Kidney (tissue), 14 donors: Measurements from ENCODE around the gene FHAD1. TPM values are rescaled to one million over a fixed set of nuclear protein-coding genes. Genes with fewer than 3 reads are reported as not detected.

Experiments
- DNase-seq, 5 donors: peaks; one replicate each; pipeline ENCODE4 v3.0.0-alpha.2; 2013 to 2020
- FAIRE-seq: peaks from 2 replicates; lab custom pipeline; 2012; peaks lifted over from hg19 to GRCh38; lab: Jason Lieb, UNC
- H3K27ac ChIP-seq, 2 donors: one replicate each; pipeline ENCODE4 v1.7.0; 2013; ENCODE audit warnings: low read depth in 2 of 2, low read length in 2 of 2, inconsistent platforms in 1 of 2
- H3K27me3 ChIP-seq: one replicate; pipeline ENCODE4 v1.7.1; 2013; ENCODE audit warnings: low read length, inconsistent platforms; ENCODE audit not compliant: control insufficient read depth, insufficient read depth
- H3K36me3 ChIP-seq, 3 donors: one replicate each; pipeline versions ENCODE4 v1.7.0 to v1.7.1; 2013; ENCODE audit warnings: low read length in 3 of 3, control low read depth in 1 of 3, inconsistent platforms in 1 of 3; ENCODE audit not compliant: insufficient read depth in 3 of 3, control insufficient read depth in 2 of 3
- H3K4me1 ChIP-seq, 3 donors: one replicate each; pipeline versions ENCODE4 v1.7.0 to v1.7.1; 2013; ENCODE audit warnings: low read length in 3 of 3, inconsistent platforms in 1 of 3, low read depth in 1 of 3; ENCODE audit not compliant: control insufficient read depth in 2 of 3, insufficient read depth in 2 of 3
- H3K4me3 ChIP-seq, 3 donors: one replicate each; pipeline versions ENCODE4 v1.7.0 to v1.8.1; 2013; ENCODE audit warnings: low read length in 3 of 3, control low read depth in 1 of 3, inconsistent platforms in 1 of 3
- H3K9ac ChIP-seq, 3 donors: one replicate each; pipeline versions ENCODE4 v1.7.0 to v1.7.1; 2013; ENCODE audit warnings: low read length in 3 of 3, control low read depth in 1 of 3, inconsistent platforms in 1 of 3
- H3K9me3 ChIP-seq, 3 donors: one replicate each; pipeline versions ENCODE4 v1.7.0 to v1.7.1; 2013; ENCODE audit warnings: low read length in 3 of 3, control low read depth in 1 of 3, inconsistent platforms in 1 of 3; ENCODE audit not compliant: control insufficient read depth in 2 of 3, insufficient read depth in 1 of 3
- CTCF ChIP-seq: IDR thresholded peaks from 3 replicates; pipeline ENCODE4 v1.5.1; 2012; ENCODE audit warnings: mild to moderate bottlenecking, moderate library complexity, borderline replicate concordance; ENCODE audit not compliant: insufficient read depth; ENCODE audit errors: extremely low read depth
- intact Hi-C: fragments of 100-400 bp; cut with DNase I; formaldehyde crosslinking; loops from one replicate; pipeline ENCODE4 v1.11.1; 2022
- polyA plus RNA-seq: library from polyadenylated mRNA; stranded (reverse); fragments of 350-450 nt; fragmentation: Illumina TruSeq; extraction: RNeasy Lipid Tissue Mini Kit (QIAGEN cat#74804); gene quantifications from one replicate; pipeline ENCODE4 v1.2.3, GENCODE V29; 2014; ENCODE audit warnings: low read depth, low replicate concordance; ENCODE audit not compliant: insufficient read depth
- total RNA-seq: library from RNA; stranded (reverse); fragmentation: NEBNext Ultra II Directional; extraction: Animal tissue kit (Norgen Biotek cat#: 25700); gene quantifications from one replicate; pipeline ENCODE4 v1.2.1, GENCODE V29; 2021
- donor health status: control.
- donor health status: control.
- donor health status: control.
- donor health status: control.
- donor health status: control.
- donor health status: DM: yes; HTN: yes; CAD: no.
- donor health status: Normal renal cell carcinoma (clear cell type).

The FHAD1 gene
- total and polyA plus RNA-seq, 2 donors from 2014 or later, result 0.84 to 4.2 TPM

- Histone ChIP-seq H3K9me3 (no peaks in the 10 kb centered on the region), H3K27ac (peak overlapping the region; percentile 74 to 78), H3K4me3 (no peak overlapping the region), H3K4me1 (peaks cover under 1 to 61% (median 49%) of the 10 kb centered on the region in 3 donors), H3K9ac (no peak overlapping the region), H3K36me3 (no peaks in the 10 kb centered on the region), H3K27me3 (no peaks in the 10 kb centered on the region)
- no peak for DNase-seq
- no peak for FAIRE-seq
- intact Hi-C loops, result no loop called here
- no peak for TF ChIP-seq CTCF
Observed at GRCh38 chr1:15207829-15208429, 39.1 kb upstream of the FHAD1 start.

DNA sequence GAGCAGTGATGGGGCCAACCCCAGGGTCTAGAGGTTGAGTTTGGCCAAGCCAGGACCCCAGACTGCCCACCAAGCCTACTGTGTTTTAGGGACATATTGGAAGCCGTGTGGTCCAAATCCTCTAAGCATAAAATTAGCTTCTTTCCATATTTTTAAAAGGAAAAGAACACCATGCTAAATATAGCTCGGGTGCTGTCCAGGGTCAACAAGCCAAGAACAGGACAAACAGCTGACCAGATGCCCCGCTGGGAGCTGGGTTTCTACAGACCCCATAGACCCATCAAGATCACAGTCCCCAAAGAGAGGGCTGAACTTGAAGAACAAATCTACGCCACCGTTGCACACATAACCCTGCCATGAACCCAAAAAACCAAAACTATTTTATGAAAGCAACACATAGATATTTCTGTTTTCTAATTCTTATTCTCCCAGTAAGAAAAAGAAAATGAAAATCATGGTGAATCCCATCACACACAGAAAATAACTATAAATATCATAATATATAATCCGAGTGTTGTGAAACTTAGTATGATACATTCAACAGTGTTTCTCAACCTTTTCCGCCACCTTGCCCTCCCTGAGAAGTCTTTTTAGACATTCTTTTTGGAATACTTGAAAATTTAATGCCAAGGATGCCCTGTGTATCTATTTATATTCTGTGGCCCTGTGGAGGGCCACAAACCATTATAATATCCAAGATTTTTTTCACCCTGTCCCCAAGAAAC lies 36.2 kb upstream of the FHAD1 start:
- intact Hi-C loops, result no loop called here
- peak overlapping the region in 1 of 2 donors; percentile 18 for H3K27ac ChIP-seq
- no peaks in the 10 kb centered on the region for H3K9me3 ChIP-seq
- DNase-seq (no peak), FAIRE-seq (no peak)
- no peaks in the 10 kb centered on the region for H3K27me3 ChIP-seq
- no peak for TF ChIP-seq CTCF
- peaks cover 0 to 6% (median 4%) of the 10 kb centered on the region in 3 donors for H3K36me3 ChIP-seq
- no peak overlapping the region for H3K4me3 ChIP-seq
- H3K9ac ChIP-seq, result no peak overlapping the region
- H3K4me1 ChIP-seq, result peaks cover 9 to 55% (median 49%) of the 10 kb centered on the region in 3 donors

GRCh38 chr1:15211424-15211823 lies 35.6 kb upstream of the FHAD1 start:
- Histone ChIP-seq H3K27ac (no peak overlapping the region), H3K4me3 (no peak overlapping the region), H3K9ac (no peak overlapping the region), H3K36me3 (peaks cover 0 to 7% (median 4%) of the 10 kb centered on the region in 3 donors), H3K4me1 (peaks cover 9 to 49% (median 45%) of the 10 kb centered on the region in 3 donors), H3K27me3 (no peaks in the 10 kb centered on the region), H3K9me3 (no peaks in the 10 kb centered on the region)
- no peak for TF ChIP-seq CTCF
- DNase-seq (no peak), FAIRE-seq (no peak)
- intact Hi-C loops, result no loop called here
